ENCODE measurements around the gene MTRFR.
"Not testable (repeated sequence)": the region's sequence is repeated elsewhere in the genome, so short reads cannot be mapped to it uniquely, and the experiment has no call there.

MTRFR gene

DNA sequence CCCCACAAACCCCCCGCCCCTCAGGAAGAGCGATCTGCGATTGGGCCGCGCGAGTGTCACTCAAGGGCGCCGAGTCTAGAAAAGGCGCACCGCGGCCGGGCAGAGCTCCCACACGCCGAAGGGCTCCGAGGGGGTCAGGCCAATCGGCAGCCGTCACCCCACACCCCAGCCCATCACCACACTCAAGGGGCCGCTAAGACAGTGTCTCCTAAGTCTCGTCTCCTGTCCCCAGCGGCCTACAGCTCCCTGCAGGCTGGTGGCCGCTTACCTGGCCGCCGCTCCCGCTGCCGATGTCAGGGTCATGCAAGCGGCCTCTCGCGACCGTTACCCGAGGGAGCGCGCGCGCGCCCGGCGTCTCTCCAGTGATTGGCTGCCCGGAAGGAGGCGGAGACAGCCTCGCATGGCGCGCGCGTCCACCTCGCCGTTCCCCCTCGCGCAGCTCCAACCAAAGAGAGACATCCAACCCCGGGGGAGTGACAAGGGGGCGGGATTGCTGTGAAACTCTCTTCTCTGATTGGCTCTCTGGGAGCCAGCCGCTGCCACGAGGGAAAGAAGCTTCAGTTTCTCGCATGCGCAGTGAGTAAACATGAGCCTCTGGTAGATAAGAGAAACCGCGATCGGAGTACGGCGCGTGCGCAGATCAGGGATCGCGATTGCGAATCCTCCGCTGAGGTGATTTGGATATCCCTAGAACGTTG, at the start of gene MTRFR, which contains the start of gene MPHOSPH9:
Gene MTRFR, plus strand, starts transcription at position 630 of the 698 bp plus-strand sequence. CDS start 20,239 bp downstream, outside the sequence.
Gene MPHOSPH9, minus strand, starts transcription at position 335 of the 698 bp plus-strand sequence. CDS start 2,777 bp downstream, outside the sequence.
- DNase-seq = peak; percentile 99

GRCh38 chr12:123187637-123188036, 45.6 kb upstream of the MTRFR start:
- DNase-seq = no peak

GRCh38 chr12:123199936-123200335, 33.3 kb upstream of the MTRFR start:
- DNase-seq = no peak

GRCh38 chr12:123200414-123200813, 32.8 kb upstream of the MTRFR start:
- no peak for DNase-seq

DNA sequence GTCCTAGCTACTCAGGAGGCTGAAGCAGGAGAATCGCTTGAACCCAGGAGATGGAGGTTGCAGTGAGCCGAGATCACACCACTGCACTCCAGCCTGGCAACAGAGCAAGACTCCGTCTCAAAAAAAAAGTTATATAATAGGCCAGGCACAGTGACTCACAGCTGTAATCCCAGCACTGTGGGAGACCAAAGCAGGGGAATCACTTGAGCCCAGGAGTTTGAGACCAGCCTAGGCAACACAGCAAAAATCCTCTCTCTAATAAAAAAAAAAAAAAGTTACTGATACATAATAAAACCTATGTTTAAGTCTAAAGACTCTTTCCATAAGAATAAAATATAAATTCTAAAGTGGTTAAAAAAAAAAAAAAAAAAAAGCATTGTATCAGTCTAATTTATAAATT, 26.4 kb upstream of the MTRFR start:
- not testable (repeated sequence) for DNase-seq

- not testable (repeated sequence) for DNase-seq
These were observed 25.4 kb upstream of the MTRFR start for GRCh38 chr12:123207815-123208214.

GRCh38 chr12:123223241-123223668, 10.0 kb upstream of the MTRFR start:
- no peak for DNase-seq

DNA sequence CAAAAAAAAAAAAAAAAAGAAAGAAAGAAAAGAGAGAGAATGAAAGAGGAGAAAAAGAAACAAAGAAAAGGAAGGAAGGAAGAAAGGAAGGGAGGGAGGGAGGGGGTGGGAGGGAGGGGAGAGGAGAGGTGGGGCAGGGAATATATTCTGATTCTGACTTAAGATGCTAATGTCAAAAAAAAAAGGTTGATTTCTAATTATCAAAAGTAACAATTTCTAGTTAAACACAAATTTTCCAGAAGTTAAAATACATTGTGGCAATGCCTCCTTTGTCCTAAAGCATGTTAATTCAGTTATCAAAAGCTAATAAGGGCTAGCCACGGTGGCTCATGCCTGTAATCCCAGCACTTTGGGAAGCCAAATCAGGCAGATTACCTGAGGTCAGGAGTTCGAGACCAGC, 7.8 kb upstream of the MTRFR start:
- DNase-seq = no peak

DNA sequence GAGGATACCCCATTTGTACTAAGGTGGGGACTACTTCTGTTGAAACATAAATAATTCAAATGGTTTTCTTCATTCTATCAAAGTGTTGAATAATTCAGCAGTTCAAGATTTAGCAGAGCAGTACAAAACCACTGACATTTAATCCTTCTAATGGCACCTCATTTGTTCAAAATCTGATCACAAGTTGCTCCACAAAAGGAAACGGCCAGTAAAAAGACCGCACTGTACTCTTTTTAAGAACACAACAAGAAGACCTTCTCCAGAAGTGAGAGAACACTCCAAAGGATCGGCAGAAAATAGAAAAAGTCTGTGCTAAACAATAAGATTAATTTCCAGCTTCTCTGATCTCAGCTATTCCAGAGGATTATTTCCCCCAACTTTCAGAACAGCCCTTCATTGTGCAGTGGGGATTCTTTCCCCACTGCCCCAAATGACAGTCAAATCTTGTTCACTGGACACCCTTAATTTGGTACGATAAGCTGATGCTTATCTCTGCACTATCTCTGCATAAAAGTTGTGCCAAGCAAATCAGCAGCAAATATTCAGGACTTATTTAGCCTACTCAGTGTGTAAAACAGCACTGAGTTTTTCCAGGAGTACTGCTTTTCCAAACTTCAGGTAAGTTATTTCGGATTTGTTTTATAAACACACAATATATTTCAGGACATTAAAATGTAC, 5.5 kb upstream of the MTRFR start:
- no peak for DNase-seq

GRCh38 chr12:123229051-123229450, 4.2 kb upstream of the MTRFR start:
- DNase-seq = no peak

DNA sequence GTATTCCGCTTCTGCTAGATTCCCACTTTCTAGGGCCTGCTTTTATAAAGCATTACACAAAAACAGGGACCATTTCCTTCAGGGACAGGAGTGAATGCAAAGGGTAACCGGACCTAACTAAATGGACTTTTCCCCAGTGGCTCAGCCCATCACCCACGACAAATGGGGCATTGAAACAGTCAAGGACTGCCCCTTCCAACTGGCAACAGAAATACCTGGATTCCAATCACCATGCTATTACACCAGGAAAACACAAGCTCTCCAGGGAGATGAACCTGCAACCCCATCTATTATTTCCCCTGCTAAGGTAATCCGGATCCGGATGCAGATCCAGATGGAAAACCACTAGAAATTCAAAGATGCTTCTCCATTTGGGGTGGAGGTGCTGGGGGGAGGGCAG, 1.3 kb upstream of the MTRFR start:
- DNase-seq = no peak

DNA sequence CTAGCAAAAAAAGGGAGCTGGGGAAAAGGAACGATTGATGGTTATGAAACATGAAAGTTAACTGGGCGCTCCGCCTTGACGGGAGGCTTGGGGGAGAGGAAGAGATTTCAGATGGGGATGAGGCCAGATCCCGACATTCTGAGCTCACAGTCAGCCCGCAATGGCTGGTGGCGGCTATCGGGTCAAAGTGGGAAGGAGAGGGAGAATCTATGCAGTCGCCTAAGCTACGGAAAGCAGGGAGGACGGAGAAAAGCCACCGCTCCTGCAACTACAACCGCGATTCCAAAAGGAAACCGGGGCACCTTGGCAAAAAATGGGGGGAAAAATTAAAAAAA, 797 bp upstream of the MTRFR start:
- no peak for DNase-seq

- DNase-seq = no peak
These were observed 471 bp downstream of the MTRFR start for GRCh38 chr12:123233505-123234308.

DNA sequence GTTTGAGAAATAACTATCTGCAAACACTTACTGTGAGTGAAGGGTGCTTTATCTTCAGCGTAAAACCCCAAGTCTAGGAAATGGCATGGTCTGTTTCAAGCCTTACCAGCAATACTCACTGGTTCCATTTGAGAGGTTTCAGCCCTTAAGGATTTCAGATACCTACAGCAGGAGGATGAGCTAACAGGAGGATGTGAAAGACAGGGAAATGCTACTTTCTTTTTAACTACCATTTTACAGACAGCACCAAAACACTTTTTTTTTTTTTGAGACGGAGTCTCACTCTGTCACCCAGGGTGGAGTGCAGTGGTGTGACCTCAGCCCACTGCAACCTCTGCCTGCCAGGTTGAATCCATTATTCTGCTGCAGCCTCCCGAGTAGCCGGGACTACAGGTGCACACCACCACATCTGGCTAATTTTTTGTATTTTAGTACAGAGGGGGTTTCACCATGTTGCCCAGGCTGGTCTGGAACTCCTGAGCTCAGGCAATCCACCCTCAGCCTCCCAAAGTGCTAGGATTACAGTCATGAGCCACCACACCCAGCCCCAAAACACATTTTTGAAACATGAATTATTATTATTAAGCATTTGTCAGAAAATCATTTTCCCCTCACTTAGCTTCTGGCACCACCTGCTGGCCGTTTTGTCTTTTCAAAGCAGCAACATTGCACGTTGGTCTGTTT, 4.6 kb downstream of the MTRFR start:
- DNase-seq = peak; percentile 58 to 62

GRCh38 chr12:123238330-123238682, 5.1 kb downstream of the MTRFR start:
- no peak for DNase-seq

DNA sequence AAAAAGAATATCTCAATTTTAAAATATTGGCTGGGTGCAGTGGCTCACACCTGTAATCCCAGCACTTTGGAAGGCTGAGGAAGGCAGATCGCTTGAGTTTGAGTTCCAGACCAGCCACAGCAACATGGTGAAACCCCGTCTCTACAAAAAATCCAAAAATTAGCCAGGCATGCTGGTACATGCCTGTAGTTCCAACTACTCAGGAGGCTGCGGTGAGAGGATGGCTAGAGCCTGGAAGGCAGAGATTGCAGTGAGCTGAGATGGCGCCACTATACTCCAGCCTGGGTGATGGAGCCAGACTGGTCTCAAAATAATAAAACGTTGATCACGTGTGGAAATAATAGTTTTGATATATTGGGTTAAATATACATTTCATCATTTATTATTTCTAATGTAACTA, 5.7 kb downstream of the MTRFR start:
- DNase-seq = no peak

DNA sequence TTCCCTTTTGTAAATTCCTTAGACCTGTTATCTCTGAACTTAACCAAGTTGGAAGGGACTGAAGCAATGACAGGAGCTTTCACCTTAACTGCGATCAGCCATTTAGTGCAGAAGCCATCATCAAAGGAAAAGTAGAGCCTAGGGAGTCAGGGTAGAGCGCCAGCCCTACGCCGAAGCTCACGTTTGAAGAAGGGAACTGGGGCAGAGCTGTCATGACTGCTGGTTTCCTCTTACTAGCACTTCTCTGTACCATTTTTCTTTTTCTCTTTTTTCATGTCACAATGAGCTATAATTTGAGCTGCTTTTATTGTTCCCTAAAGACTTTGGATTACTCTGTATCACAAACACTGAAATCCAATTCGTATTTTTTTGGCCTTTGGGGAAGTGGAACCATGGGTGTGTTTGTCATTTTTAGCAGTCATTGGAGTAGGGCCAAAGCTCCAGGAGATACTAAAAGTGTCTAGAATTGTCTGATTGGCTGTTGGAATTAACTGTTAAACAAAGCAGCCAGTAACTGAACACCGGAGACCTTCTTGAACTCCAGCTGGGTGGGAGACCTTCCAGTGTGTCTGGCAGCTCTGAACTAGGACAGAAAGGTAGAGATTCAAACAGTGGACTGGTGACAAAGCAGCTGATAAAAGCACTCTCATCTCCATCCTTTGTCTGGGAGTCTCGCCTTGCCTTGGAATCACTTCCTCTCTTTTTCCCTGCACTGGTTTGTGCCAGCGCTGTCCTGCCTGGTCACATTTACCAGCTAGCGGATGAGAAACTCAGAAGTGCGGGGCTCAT, 9.1 kb downstream of the MTRFR start:
- DNase-seq = no peak

DNA sequence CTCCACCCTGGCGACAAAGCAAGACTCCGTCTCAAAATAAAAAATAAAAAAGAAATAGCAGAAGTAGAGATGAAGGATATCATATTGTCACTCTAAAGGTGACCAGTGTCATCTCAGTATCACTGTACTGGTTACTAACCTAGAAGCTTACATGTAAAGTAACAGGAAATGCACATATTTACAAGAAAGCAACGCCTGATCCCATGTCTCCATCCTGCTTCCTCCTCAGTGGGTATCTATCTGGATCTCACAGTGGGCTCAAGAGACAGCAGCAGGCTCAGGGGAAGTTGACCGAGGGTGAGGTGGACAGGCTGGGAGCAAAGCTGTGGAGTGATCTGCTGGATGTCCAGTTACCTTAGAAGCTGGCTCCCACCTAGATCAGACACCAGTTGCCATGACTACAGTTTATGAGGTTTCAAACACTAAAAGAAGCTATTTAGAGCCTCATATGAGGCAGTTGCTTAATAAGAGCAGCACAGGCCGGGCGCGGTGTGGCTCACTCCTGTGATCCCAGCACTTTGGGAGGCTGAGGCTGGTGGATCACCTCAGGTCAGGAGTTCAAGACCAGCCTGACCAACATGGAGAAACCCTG, 10.5 kb downstream of the MTRFR start:
- no peak for DNase-seq

DNA sequence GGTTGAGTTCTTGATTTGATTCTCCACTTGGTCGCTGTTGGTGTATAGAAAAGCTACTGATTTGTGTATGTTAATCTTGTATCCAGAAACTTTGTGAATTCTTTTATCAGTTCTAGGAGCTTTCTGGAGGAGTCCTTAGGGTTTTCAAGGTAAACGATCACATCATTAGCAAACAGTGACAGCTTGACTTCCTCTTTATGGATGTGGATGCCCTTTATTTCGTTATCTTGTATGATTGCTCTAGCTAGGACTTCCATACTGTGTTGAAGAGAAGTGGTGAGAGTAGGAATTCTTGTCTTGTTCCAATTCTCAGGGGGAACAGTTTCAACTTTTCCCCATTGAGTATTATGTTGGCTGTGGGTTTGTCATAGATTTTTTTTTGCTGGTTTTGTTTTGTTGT, 12.4 kb downstream of the MTRFR start:
- no peak for DNase-seq

DNA sequence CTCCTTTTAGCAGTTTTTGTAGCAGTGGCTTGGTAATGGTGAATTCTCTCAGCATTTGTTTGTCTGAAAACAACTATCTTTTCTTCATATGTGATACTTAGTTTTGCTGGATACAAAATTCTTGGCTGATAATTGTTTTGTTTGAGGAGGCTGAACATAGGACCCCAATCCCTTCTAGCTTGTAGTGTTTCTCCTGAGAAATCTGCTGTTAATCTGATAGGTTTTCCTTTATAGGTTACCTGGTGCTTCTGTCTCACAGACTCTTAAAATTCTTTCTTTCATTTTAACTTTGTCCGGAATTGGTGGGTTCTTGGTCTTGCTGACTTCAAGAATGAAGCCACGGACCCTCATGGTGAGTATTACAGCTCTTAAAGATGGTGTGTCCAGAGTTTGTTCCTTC, 14.9 kb downstream of the MTRFR start:
- DNase-seq = not testable (repeated sequence)

DNA sequence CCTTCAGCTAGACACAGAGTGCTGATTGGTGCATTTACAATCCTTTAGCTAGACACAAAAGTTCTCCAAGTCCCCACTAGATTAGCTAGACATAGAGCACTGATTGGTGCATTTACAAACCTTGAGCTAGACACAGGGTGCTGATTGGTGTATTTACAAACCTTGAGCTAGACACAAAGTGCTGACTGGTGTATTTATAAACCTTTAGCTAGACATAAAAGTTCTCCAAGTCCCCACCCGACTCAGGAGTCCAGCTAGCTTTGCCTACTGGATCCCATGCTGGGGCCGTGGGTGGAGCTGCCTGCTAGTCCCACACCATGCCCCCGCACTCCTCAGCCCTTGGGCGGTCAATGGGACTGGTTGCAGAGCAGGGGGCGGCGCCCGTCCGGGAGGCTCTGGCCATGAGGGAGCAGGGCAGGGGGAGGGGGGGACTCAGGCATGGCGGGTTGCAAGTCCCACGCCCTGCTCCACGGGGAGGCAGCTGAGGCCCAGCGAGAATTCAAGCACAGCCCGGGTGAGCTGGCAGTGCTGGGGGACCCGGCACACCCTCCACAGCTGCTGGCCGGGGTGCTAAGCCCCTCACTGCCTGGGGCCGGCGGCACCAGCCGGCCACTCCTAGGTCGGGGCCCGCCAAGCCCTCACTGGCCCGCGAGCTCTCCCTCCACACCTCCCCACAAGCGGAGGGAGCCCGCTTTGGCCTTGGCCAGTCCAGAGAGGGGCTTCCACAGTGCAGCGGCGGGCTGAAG, 15.9 kb downstream of the MTRFR start:
- not testable (repeated sequence) for DNase-seq

Data from AML-193 (cell line).